ENCODE measurements around the gene COL20A1. TPM values are rescaled to one million over a fixed set of nuclear protein-coding genes. Genes with fewer than 3 reads are reported as not detected.

The COL20A1 gene
- total RNA-seq, 1 donor from 2014 or later: not detected

GRCh38 chr20:63364801-63365585 is 72.0 kb downstream of the COL20A1 start:
- ATAC-seq (ENCODE audit: low read depth) (no peak), DNase-seq (no peak)
- ChIA-PET CTCF (no interaction called here), POLR2A (no interaction called here)
- Mint-ChIP-seq H3K4me3 (no peak overlapping the region), H3K27me3 (peaks cover 13% of the 10 kb centered on the region), H3K9me3 (no peaks in the 10 kb centered on the region), H3K4me1 (peaks cover 4% of the 10 kb centered on the region), H3K36me3 (ENCODE audit: low read depth) (no peaks in the 10 kb centered on the region), H3K27ac (no peak overlapping the region)
- intact Hi-C loops (cut with micrococcal nuclease): no loop called here
- TF ChIP-seq CTCF (IDR thresholded peaks at IDR 0.05): no peak

- Mint-ChIP-seq H3K36me3 (ENCODE audit: low read depth) (no peaks in the 10 kb centered on the region), H3K27ac (no peak overlapping the region), H3K9me3 (no peaks in the 10 kb centered on the region), H3K4me1 (peaks cover 4% of the 10 kb centered on the region), H3K4me3 (no peak overlapping the region), H3K27me3 (peaks cover 12% of the 10 kb centered on the region)
- ATAC-seq (ENCODE audit: low read depth) (no peak), DNase-seq (no peak)
- CTCF ChIA-PET: no interaction called here
- intact Hi-C loops (cut with micrococcal nuclease): no loop called here
- POLR2A ChIA-PET: no interaction called here
- TF ChIP-seq CTCF (IDR thresholded peaks at IDR 0.05): no peak
Measured at GRCh38 chr20:63365601-63366389, 72.8 kb downstream of the COL20A1 start.

DNA sequence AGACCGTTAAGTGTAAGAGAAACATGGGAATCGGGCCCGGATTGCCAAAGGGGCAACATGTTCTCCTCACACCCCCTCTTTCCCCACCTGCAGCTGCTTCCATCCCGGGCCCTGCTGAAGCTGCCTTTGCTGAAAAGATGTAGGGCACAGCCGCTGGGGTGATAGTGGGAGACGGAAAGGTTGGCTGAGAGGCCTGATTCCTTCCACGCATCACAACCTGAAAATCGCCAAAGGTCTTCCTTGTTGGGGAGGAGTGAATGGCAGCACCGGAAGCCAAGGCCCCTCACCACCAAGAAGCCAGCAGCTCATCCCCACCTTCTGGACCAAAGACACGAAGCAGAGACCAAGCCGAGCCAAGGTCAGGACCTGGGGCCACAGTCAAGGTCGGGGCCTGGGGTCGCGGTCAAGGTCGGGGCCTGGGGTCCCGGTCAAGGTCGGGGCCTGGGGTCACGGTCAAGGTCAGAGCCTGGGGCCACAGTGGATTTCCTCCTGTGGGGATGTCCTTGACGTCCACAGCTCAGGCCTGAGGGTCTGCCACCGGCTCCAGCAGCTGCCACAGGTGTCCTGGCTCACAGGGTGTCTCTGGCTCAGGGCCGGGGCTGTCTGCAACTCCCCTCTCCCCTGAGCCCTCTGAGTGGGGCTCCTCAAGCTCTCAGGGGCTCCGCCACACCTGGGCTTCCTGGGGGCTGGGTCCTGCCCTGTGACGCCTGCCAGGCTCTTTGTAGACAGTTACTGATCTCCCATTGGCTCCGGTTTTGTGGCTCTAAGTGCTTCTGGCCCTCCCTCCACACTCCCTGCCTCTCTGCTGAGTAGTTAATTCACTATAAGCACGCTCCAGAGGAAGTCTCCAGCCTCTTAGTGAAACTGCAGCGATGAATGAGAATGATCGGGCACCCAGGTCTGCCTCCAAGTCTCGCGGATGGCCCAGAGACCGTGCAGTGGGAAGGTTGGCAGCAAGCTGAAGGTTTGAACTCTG is 73.7 kb downstream of the COL20A1 start:
- H3K27me3 Mint-ChIP-seq: peaks cover 15% of the 10 kb centered on the region
- H3K4me3 Mint-ChIP-seq: no peak overlapping the region
- no peak for TF ChIP-seq CTCF (IDR thresholded peaks at IDR 0.05)
- peaks cover 4% of the 10 kb centered on the region for H3K4me1 Mint-ChIP-seq
- ChIA-PET POLR2A (no interaction called here), CTCF (no interaction called here)
- intact Hi-C loops (cut with micrococcal nuclease): no loop called here
- no peaks in the 10 kb centered on the region for H3K36me3 Mint-ChIP-seq (ENCODE audit: low read depth)
- no peak overlapping the region for H3K27ac Mint-ChIP-seq
- ATAC-seq (ENCODE audit: low read depth) (no peak), DNase-seq (no peak)
- no peaks in the 10 kb centered on the region for H3K9me3 Mint-ChIP-seq

GRCh38 chr20:63367446-63368055 is 74.6 kb downstream of the COL20A1 start:
- POLR2A ChIA-PET: no interaction called here
- Mint-ChIP-seq H3K27me3 (peaks cover 12% of the 10 kb centered on the region), H3K4me3 (no peak overlapping the region), H3K36me3 (ENCODE audit: low read depth) (no peaks in the 10 kb centered on the region), H3K27ac (no peak overlapping the region), H3K9me3 (no peaks in the 10 kb centered on the region), H3K4me1 (peaks cover under 1% of the 10 kb centered on the region)
- no peak for TF ChIP-seq CTCF (IDR thresholded peaks at IDR 0.05)
- CTCF ChIA-PET: no interaction called here
- no peak for DNase-seq
- no peak for ATAC-seq (ENCODE audit: low read depth)
- intact Hi-C loops (cut with micrococcal nuclease): no loop called here
